Ovary (tissue), 3 donors: Measurements from ENCODE around the gene FBXW7.

Experiments used
- POLR2A ChIP-seq: fragments of 450-650 bp; IDR thresholded peaks from one replicate; pipeline ENCODE4 v1.6.1; 2017; ENCODE audit warnings: antibody characterized with exemption, mild to moderate bottlenecking, moderate library complexity
- TF ChIP-seq, protein P1 (sequence below), 3 donors: fragments of 450-650 bp in 2 of 3; fragments of 200-600 bp in 1 of 3; IDR thresholded peaks; one replicate each; pipeline versions ENCODE4 v1.5.1 to v1.8.0; 2016 to 2022; ENCODE audit warnings: antibody characterized with exemption in 3 of 3, mild to moderate bottlenecking in 1 of 3
- donor health status: DM: no; HTN: no; CAD: no.

DNA sequence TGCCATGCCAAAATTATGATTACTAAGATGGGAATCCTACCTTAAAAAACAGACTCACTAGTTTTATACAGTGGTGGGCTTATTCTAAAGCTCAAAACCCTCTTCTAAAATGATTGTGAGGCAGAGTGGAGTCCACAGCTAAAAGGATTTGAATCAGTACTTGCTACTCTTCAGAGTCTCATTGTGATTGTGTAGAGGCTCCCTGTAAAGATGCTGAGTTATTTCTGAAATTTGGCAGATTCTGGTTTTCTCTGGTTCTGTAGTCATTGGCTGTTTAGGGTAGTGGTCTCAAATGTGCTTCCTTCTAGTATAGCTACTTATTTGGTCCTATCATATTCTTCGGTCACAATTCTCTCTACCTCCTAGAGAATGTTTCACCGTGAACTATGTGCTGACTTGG lies 104.1 kb downstream of the FBXW7 start:
- TF ChIP-seq POLR2A = no peak
- TF ChIP-seq, protein P1, sequence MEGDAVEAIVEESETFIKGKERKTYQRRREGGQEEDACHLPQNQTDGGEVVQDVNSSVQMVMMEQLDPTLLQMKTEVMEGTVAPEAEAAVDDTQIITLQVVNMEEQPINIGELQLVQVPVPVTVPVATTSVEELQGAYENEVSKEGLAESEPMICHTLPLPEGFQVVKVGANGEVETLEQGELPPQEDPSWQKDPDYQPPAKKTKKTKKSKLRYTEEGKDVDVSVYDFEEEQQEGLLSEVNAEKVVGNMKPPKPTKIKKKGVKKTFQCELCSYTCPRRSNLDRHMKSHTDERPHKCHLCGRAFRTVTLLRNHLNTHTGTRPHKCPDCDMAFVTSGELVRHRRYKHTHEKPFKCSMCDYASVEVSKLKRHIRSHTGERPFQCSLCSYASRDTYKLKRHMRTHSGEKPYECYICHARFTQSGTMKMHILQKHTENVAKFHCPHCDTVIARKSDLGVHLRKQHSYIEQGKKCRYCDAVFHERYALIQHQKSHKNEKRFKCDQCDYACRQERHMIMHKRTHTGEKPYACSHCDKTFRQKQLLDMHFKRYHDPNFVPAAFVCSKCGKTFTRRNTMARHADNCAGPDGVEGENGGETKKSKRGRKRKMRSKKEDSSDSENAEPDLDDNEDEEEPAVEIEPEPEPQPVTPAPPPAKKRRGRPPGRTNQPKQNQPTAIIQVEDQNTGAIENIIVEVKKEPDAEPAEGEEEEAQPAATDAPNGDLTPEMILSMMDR (IDR thresholded peaks at IDR 0.05) = no peak
